ENCODE results near the gene CXCL10.

Gene CXCL10

DNA sequence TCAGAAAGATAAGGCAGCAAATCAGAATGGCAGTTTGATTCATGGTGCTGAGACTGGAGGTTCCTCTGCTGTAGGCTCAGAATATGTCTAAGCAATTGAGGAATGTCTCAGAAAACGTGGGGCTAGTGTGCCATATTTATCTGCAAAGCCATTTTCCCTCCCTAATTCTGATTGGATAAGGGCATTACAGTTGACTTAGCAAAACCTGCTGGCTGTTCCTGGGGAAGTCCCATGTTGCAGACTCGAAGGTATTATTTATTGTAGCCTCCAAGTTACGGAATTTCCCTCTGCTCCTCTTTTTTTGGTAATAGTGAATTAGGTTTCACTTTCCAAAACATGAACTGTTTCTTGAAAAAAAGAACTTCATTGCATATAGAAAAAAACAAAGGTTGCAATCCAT is at the start of gene CXCL10:
CXCL10 (minus strand) TSS at position 109 of the 400 bp plus-strand sequence; CDS start at position 43, 66 bp downstream.
- H3K4me3 ChIP-seq (replicated peaks in 1 of 2; ENCODE audit: low read depth in 2 of 2, low read length in 2 of 2): no peak within 1 kb of the TSS
- TF ChIP-seq, protein P1, sequence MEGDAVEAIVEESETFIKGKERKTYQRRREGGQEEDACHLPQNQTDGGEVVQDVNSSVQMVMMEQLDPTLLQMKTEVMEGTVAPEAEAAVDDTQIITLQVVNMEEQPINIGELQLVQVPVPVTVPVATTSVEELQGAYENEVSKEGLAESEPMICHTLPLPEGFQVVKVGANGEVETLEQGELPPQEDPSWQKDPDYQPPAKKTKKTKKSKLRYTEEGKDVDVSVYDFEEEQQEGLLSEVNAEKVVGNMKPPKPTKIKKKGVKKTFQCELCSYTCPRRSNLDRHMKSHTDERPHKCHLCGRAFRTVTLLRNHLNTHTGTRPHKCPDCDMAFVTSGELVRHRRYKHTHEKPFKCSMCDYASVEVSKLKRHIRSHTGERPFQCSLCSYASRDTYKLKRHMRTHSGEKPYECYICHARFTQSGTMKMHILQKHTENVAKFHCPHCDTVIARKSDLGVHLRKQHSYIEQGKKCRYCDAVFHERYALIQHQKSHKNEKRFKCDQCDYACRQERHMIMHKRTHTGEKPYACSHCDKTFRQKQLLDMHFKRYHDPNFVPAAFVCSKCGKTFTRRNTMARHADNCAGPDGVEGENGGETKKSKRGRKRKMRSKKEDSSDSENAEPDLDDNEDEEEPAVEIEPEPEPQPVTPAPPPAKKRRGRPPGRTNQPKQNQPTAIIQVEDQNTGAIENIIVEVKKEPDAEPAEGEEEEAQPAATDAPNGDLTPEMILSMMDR (IDR thresholded peaks at IDR 0.05; ENCODE audit: low read depth, low read length): no peak
- peak in 1 of 2 donors; percentile 49 for DNase-seq (ENCODE audit: low read depth in 2 of 2)

DNA sequence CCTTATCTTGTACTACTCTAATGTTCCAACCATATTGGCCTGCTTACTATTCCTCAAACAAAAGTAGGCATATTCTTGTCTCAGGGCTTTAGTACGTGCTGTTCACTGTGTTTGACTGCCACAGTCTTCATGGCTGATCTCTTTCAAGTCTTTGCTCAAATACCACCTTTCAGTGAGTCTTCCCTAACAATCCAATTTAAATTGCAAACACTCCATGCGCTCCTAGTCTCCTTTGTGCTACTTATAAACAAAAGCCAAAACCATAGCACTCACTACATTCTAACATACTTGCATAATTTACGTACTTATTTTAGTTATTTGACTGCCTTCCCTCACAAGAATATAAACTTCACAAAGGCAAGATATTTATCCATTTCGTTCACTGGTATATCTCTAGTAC is 49.5 kb upstream of the CXCL10 start:
- TF ChIP-seq, protein P1 (IDR thresholded peaks at IDR 0.05; ENCODE audit: low read depth, low read length): no peak
- DNase-seq (ENCODE audit: low read depth in 2 of 2): no peak
- no peak overlapping the region for H3K4me3 ChIP-seq (replicated peaks in 1 of 2; ENCODE audit: low read depth in 2 of 2, low read length in 2 of 2)

DNA sequence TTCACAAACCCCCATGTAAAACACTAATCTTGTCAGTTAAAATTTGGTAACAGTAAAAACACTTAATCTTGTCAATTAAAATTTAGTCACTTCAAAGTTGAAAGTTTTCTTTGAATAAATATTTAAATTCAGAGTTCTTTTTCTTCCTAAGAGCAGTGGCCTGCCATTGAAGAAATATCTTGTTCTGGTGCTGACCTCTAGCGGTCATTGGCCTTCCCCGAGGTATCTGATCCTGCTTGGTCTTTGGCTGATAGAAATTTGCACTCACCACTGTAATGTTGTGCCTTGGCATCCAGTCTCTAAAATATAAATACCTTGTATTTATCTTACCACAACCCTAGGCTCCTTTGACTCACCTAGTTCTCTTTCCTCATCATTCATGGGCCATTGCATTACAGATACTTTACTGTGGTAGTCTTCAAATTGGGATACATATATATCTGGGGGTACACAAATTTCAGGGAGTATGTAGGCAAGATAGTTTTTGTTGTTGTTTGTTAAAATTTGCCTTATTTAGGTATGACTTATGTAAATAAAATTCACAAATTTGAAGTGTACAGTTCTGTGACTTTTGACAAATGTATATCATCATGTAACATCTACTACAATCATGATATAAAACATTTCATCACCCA is 44.5 kb upstream of the CXCL10 start:
- peak; percentile 84 to 86 for DNase-seq (ENCODE audit: low read depth in 2 of 2)
- no peak overlapping the region for H3K4me3 ChIP-seq (replicated peaks in 1 of 2; ENCODE audit: low read depth in 2 of 2, low read length in 2 of 2)
- TF ChIP-seq, protein P1 (IDR thresholded peaks at IDR 0.05; ENCODE audit: low read depth, low read length): peak; percentile 84

DNA sequence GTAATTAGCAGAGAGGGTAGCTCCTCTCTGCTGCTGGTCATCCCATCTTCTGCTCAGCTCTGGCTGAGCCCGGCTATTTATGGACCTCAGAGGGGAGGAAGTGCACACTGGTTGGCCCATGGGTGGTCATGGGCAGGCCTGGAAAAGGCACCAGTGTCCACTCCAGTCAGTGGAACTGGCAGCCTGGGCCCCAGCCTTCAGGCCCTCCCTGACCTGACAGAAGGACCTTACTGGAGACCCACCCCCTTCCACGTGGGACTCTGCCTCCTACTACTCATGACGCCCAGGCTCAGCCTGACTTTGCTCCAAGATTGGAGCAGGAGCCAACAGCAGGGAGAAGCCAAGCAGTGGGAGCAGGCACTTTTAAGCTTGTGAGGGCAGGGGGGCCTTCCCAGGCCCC is 43.2 kb upstream of the CXCL10 start:
- TF ChIP-seq, protein P1 (IDR thresholded peaks at IDR 0.05; ENCODE audit: low read depth, low read length): no peak
- DNase-seq (ENCODE audit: low read depth in 2 of 2): no peak
- no peak overlapping the region for H3K4me3 ChIP-seq (replicated peaks in 1 of 2; ENCODE audit: low read depth in 2 of 2, low read length in 2 of 2)

DNA sequence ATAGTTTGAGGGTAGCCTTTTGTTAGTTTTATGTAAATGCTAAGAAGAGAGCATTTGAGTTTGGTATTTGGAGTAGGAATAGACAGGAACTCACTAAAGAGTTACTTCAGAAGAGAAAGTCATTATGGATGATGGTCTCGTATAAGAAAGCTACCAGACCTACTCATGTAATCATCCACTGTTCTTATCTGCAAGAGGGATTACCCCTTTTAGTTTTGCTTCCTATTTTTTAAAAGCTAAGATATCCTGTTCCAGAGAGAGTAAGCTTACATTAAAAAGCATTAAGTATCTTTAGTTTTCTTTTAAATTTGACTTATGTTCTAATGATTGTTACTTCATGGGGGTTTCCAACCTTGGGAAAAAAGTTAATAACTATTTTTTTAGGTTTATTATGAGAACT is 38.7 kb upstream of the CXCL10 start:
- TF ChIP-seq, protein P1 (IDR thresholded peaks at IDR 0.05; ENCODE audit: low read depth, low read length): no peak
- no peak for DNase-seq (ENCODE audit: low read depth in 2 of 2)
- no peak overlapping the region for H3K4me3 ChIP-seq (replicated peaks in 1 of 2; ENCODE audit: low read depth in 2 of 2, low read length in 2 of 2)

DNA sequence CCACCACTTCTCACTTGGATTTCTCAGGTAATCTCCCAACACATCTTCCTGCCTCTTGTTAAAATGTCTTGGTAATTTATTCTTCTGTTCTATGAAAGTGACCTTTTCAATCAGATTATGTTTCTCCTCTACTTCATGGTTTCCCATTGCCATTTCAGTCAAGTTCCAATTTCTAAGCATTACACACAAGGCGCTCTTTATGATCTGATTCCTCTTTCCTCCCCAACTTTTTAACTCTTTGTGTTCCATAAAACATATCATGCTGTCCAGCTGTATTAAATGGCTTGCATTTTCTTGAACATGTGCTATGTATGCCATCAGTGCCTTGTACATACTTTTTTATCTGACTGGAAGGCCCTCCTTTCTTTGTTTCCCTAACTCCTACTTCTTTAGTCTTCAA is 38.1 kb upstream of the CXCL10 start:
- TF ChIP-seq, protein P1 (IDR thresholded peaks at IDR 0.05; ENCODE audit: low read depth, low read length): no peak
- no peak for DNase-seq (ENCODE audit: low read depth in 2 of 2)
- H3K4me3 ChIP-seq (replicated peaks in 1 of 2; ENCODE audit: low read depth in 2 of 2, low read length in 2 of 2): no peak overlapping the region

DNA sequence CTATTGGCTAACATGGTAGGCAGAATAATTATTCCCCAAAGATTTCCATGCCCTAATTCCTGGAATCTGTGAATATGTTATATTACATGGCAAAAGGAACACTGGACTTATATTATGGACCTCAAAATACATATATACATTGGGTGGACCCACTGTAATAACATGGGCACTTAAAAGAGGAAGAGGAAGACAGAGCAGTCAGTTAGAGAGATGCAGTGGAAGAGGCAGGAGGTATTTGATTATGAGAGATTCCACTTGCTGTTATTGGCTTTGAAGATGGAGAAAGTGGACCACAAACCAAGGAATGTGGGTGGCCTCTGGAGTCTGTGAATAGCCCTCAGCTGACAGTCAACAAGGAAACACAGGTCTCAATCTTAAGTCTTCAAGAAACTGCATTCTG is 37.2 kb upstream of the CXCL10 start:
- no peak overlapping the region for H3K4me3 ChIP-seq (replicated peaks in 1 of 2; ENCODE audit: low read depth in 2 of 2, low read length in 2 of 2)
- TF ChIP-seq, protein P1 (IDR thresholded peaks at IDR 0.05; ENCODE audit: low read depth, low read length): no peak
- no peak for DNase-seq (ENCODE audit: low read depth in 2 of 2)
